ENCODE results near the gene IL17RD. TPM values are rescaled to one million over a fixed set of nuclear protein-coding genes. Genes with fewer than 3 reads are reported as not detected.

The IL17RD gene
- total and polyA plus RNA-seq, 7 experiments from 2014 or later: 0.03 to 0.05 TPM; not detected in 5

GRCh38 chr3:57154470-57155309 is 10.5 kb downstream of the IL17RD start:
- Histone ChIP-seq H3K4me3 (ENCODE audit: low read length) (no peak overlapping the region), H3K27me3 (ENCODE audit: control insufficient read depth in 2 of 2, insufficient read depth in 2 of 2, low read length in 2 of 2) (no peaks in the 10 kb centered on the region), H3K4me1 (ENCODE audit: control insufficient read depth in 2 of 2, insufficient read depth in 2 of 2, low read length in 2 of 2) (peaks cover 0 to 5% of the 10 kb centered on the region in 2 donors), H3K9me3 (ENCODE audit: control insufficient read depth in 2 of 3, low read length in 3 of 3) (no peaks in the 10 kb centered on the region), H3K27ac (ENCODE audit: low read depth, low read length) (no peak overlapping the region), H3K36me3 (ENCODE audit: control insufficient read depth in 2 of 3, insufficient read depth in 3 of 3, low read length in 3 of 3) (no peaks in the 10 kb centered on the region)
- ATAC-seq: no peak
- intact Hi-C loops (cut with micrococcal nuclease): no loop called here
- ChIA-PET POLR2A (no interaction called here), CTCF (no interaction called here)
- Mint-ChIP-seq H3K4me3 (no peak overlapping the region), H3K9me3 (no peaks in the 10 kb centered on the region), H3K4me1 (peaks cover 7 to 12% (median 10%) of the 10 kb centered on the region in 7 donors), H3K27me3 (peaks cover 25 to 71% (median 41%) of the 10 kb centered on the region in 5 donors), H3K27ac (no peak overlapping the region), H3K36me3 (no peaks in the 10 kb centered on the region)
- DNase-seq: no peak

DNA sequence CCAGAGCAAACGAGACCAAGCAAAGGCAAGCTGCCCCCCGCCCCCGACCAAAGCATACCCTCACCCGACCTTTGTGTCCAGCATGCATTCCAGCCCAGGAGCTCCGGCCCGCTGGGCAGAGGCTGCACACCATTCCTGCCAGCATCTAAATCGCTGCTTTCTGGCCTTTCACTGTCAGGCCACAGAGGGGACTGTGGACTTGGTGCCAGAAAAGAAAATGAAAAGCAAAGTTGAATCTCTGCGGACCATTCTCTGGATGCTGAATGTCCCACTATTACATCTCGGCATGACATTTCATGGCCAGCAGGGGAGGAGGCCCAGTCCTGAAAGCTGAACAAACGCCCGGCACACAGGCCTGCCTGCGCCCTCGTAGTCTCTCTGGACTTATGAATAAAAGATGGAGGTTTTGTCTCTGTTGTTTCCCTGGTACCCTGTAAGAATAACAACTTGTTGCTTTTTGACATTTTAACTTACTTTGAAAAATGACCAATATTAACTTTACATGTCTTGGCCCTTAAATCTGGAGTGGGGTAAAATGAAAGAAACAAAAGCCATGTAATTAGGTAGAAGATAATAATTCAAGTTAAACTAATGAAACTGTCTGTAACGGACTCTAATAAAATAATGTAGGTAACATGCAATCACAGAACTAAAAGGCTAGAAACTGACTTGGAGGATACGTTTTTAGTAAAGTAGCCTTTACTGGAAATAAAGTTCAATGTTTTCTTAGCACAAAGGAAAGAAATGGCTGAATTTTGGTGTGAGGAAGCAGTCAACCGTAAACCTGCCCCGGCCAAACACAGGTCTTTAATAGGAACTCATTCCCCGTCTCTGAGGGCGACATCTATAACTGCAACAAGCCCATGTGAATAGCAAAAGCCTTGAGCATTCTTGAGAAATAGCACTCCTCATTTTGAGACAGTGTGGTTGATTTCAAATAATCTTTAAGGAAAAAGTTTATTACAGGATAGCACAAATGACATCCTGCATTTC is 12.7 kb downstream of the IL17RD start:
- DNase-seq: no peak
- Histone ChIP-seq H3K27ac (ENCODE audit: low read depth, low read length) (no peak overlapping the region), H3K4me3 (ENCODE audit: low read length) (no peak overlapping the region), H3K27me3 (ENCODE audit: control insufficient read depth in 2 of 2, insufficient read depth in 2 of 2, low read length in 2 of 2) (no peaks in the 10 kb centered on the region), H3K4me1 (ENCODE audit: control insufficient read depth in 2 of 2, insufficient read depth in 2 of 2, low read length in 2 of 2) (no peaks in the 10 kb centered on the region), H3K9me3 (ENCODE audit: control insufficient read depth in 2 of 3, low read length in 3 of 3) (no peaks in the 10 kb centered on the region), H3K36me3 (ENCODE audit: control insufficient read depth in 2 of 3, insufficient read depth in 3 of 3, low read length in 3 of 3) (no peaks in the 10 kb centered on the region)
- CTCF ChIA-PET: no interaction called here
- no peak for ATAC-seq
- no peaks in the 10 kb centered on the region for H3K4me1 Mint-ChIP-seq
- POLR2A ChIA-PET: no interaction called here
- no peaks in the 10 kb centered on the region for H3K9me3 Mint-ChIP-seq
- H3K27ac Mint-ChIP-seq: no peak overlapping the region
- H3K36me3 Mint-ChIP-seq: no peaks in the 10 kb centered on the region
- intact Hi-C loops (cut with micrococcal nuclease): no loop called here
- H3K27me3 Mint-ChIP-seq: peaks cover 21 to 67% (median 35%) of the 10 kb centered on the region in 5 donors
- H3K4me3 Mint-ChIP-seq: no peak overlapping the region

DNA sequence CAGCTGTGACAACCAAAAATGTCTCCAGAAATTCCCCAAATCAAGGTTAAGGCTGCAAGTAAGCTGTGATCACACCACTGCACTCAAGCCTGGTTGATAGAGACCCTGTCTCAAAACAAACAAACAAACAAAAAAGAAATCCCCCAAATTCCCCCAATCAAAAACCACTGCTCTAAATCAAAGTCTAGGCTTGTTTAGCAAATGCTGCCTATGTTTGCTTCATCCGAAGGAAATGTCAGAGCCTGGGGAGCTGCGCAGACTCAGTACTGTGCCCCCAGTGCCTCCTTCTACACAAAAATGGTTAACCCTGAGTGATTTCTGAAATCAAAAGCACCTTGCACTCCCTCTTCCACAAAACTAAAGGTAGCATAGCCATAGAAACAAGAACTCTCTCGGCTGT is 13.4 kb downstream of the IL17RD start:
- H3K27me3 Mint-ChIP-seq: peaks cover 22 to 62% (median 32%) of the 10 kb centered on the region in 5 donors
- POLR2A ChIA-PET: no interaction called here
- CTCF ChIA-PET: no interaction called here
- ATAC-seq (no peak), DNase-seq (no peak)
- no peaks in the 10 kb centered on the region for H3K36me3 ChIP-seq (ENCODE audit: control insufficient read depth in 2 of 3, insufficient read depth in 3 of 3, low read length in 3 of 3)
- no peaks in the 10 kb centered on the region for H3K4me1 Mint-ChIP-seq
- H3K27ac ChIP-seq (ENCODE audit: low read depth, low read length): no peak overlapping the region
- H3K36me3 Mint-ChIP-seq: no peaks in the 10 kb centered on the region
- H3K9me3 ChIP-seq (ENCODE audit: control insufficient read depth in 2 of 3, low read length in 3 of 3): no peaks in the 10 kb centered on the region
- H3K4me1 ChIP-seq (ENCODE audit: control insufficient read depth in 2 of 2, insufficient read depth in 2 of 2, low read length in 2 of 2): no peaks in the 10 kb centered on the region
- H3K4me3 Mint-ChIP-seq: no peak overlapping the region
- H3K4me3 ChIP-seq (ENCODE audit: low read length): no peak overlapping the region
- H3K27ac Mint-ChIP-seq: no peak overlapping the region
- H3K9me3 Mint-ChIP-seq: no peaks in the 10 kb centered on the region
- intact Hi-C loops (cut with micrococcal nuclease): no loop called here
- H3K27me3 ChIP-seq (ENCODE audit: control insufficient read depth in 2 of 2, insufficient read depth in 2 of 2, low read length in 2 of 2): no peaks in the 10 kb centered on the region

- Mint-ChIP-seq H3K4me3 (no peak overlapping the region), H3K9me3 (no peaks in the 10 kb centered on the region), H3K36me3 (no peaks in the 10 kb centered on the region), H3K27me3 (peaks cover 17 to 57% (median 27%) of the 10 kb centered on the region in 5 donors), H3K27ac (no peak overlapping the region), H3K4me1 (no peaks in the 10 kb centered on the region)
- ATAC-seq (no peak), DNase-seq (no peak)
- Histone ChIP-seq H3K27me3 (ENCODE audit: control insufficient read depth in 2 of 2, insufficient read depth in 2 of 2, low read length in 2 of 2) (no peaks in the 10 kb centered on the region), H3K4me3 (ENCODE audit: low read length) (no peak overlapping the region), H3K9me3 (ENCODE audit: control insufficient read depth in 2 of 3, low read length in 3 of 3) (no peaks in the 10 kb centered on the region), H3K36me3 (ENCODE audit: control insufficient read depth in 2 of 3, insufficient read depth in 3 of 3, low read length in 3 of 3) (no peaks in the 10 kb centered on the region), H3K27ac (ENCODE audit: low read depth, low read length) (no peak overlapping the region), H3K4me1 (ENCODE audit: control insufficient read depth in 2 of 2, insufficient read depth in 2 of 2, low read length in 2 of 2) (no peaks in the 10 kb centered on the region)
- CTCF ChIA-PET: no interaction called here
- POLR2A ChIA-PET: no interaction called here
- intact Hi-C loops (cut with micrococcal nuclease): no loop called here
These were observed 14.1 kb downstream of the IL17RD start for GRCh38 chr3:57151021-57151449.

DNA sequence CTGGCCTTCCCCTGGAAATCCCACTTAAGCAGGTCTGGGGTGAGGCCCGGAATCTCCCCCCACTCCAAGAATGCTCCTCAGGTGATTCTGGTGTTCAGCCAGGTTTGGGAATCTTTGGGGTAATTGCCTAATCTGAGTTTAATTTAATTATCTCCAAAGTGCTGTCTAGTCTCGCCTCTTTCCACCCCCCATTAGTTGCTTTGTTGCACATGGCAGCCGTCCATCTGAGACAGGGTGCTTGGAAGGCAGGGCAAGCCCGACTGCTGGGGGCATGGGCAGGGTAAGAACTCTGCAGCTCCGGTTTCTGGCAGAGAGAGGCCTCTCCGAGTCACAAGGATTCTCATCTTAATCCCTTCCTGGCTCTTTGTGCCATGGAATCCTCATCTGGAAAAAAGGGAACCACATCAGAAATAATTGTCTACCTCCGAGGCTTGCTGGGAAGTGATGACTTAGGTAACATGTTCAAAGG is 15.0 kb downstream of the IL17RD start:
- POLR2A ChIA-PET: no interaction called here
- no peaks in the 10 kb centered on the region for H3K4me1 Mint-ChIP-seq

DNA sequence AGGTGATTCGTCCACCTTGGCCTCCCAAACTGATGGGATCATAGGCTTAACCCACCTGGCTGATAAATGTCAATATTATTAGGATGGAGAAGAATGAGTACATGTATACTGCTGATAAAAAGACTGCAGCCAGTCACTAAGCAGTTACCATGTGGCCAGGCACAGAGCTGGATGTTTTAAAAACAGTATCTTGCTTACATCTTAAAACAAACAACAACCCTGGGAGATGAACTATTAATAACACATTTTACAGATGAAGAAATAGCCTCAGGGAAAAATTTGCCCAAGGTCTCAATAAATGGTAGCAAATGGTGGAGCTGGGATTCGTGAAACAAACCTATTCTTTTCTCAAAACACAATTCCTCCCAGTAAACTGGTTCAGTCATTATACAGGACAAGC is 18.1 kb downstream of the IL17RD start:
- ATAC-seq: no peak
- CTCF ChIA-PET: interaction anchor here (1.5 kb wide), 1 partner anchor 23 kb away, joined by 7 read pairs; no protein-coding TSS in a partner anchor

More for the DNA sequence above, 15.0 kb downstream of the IL17RD start:
- Histone ChIP-seq H3K36me3 (ENCODE audit: control insufficient read depth in 2 of 3, insufficient read depth in 3 of 3, low read length in 3 of 3) (no peaks in the 10 kb centered on the region), H3K27me3 (ENCODE audit: control insufficient read depth in 2 of 2, insufficient read depth in 2 of 2, low read length in 2 of 2) (no peaks in the 10 kb centered on the region), H3K27ac (ENCODE audit: low read depth, low read length) (no peak overlapping the region), H3K4me3 (ENCODE audit: low read length) (no peak overlapping the region), H3K9me3 (ENCODE audit: control insufficient read depth in 2 of 3, low read length in 3 of 3) (no peaks in the 10 kb centered on the region), H3K4me1 (ENCODE audit: control insufficient read depth in 2 of 2, insufficient read depth in 2 of 2, low read length in 2 of 2) (no peaks in the 10 kb centered on the region)
- DNase-seq (no peak), ATAC-seq (no peak)
- H3K27me3 Mint-ChIP-seq: peaks cover 17 to 52% (median 28%) of the 10 kb centered on the region in 5 donors
- H3K27ac Mint-ChIP-seq: no peak overlapping the region
- H3K4me3 Mint-ChIP-seq: no peak overlapping the region
- CTCF ChIA-PET: no interaction called here
- H3K9me3 Mint-ChIP-seq: no peaks in the 10 kb centered on the region
- H3K36me3 Mint-ChIP-seq: no peaks in the 10 kb centered on the region
- intact Hi-C loops (cut with micrococcal nuclease): no loop called here

More for the DNA sequence above, 18.1 kb downstream of the IL17RD start:
- H3K4me1 ChIP-seq (ENCODE audit: control insufficient read depth in 2 of 2, insufficient read depth in 2 of 2, low read length in 2 of 2): no peaks in the 10 kb centered on the region
- H3K36me3 ChIP-seq (ENCODE audit: control insufficient read depth in 2 of 3, insufficient read depth in 3 of 3, low read length in 3 of 3): no peaks in the 10 kb centered on the region
- H3K4me3 ChIP-seq (ENCODE audit: low read length): no peak overlapping the region
- Mint-ChIP-seq H3K27ac (no peak overlapping the region), H3K4me3 (no peak overlapping the region), H3K4me1 (no peaks in the 10 kb centered on the region), H3K9me3 (no peaks in the 10 kb centered on the region), H3K27me3 (peaks cover 18 to 50% (median 26%) of the 10 kb centered on the region in 5 donors), H3K36me3 (no peaks in the 10 kb centered on the region)
- POLR2A ChIA-PET: no interaction called here
- DNase-seq: no peak
- H3K27me3 ChIP-seq (ENCODE audit: control insufficient read depth in 2 of 2, insufficient read depth in 2 of 2, low read length in 2 of 2): no peaks in the 10 kb centered on the region
- H3K27ac ChIP-seq (ENCODE audit: low read depth, low read length): no peak overlapping the region
- no peaks in the 10 kb centered on the region for H3K9me3 ChIP-seq (ENCODE audit: control insufficient read depth in 2 of 3, low read length in 3 of 3)
- intact Hi-C loops (cut with micrococcal nuclease): no loop called here
